ENCODE measurements around the gene DIS3L2.

The DIS3L2 gene

DNA sequence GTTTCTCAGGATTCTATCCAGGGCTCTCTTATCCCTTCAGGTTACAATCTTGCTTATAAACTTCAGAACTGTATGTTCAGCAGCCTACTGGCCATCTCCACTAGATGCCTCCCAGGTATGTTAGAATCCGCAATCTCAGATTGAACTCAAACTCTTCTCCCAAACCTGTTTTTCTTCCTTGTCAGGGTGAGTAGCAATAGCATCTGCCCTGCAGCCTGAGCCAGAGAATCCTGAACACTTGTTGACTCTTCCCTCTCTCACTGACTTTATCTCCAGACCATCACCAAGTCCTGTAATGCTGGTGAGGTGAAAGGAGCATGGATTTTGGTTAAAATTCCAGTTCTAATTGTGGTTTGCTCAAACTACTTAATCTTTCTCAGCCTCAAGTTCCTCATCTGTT lies 334.5 kb downstream of the DIS3L2 start:
- ChIA-PET CTCF (no interaction called here), POLR2A (no interaction called here)
- TF ChIP-seq L3MBTL2 (conservative IDR thresholded peaks at IDR 0.05), result no peak
- no peak for TF ChIP-seq BHLHE40 (IDR thresholded peaks at IDR 0.05; ENCODE audit: borderline replicate concordance)
- no peak for TF ChIP-seq HDGF (IDR thresholded peaks at IDR 0.05; ENCODE audit: borderline replicate concordance)
- no peak for TF ChIP-seq CTBP1 (IDR thresholded peaks at IDR 0.05; ENCODE audit: borderline replicate concordance)
- TF ChIP-seq FOXM1 (IDR thresholded peaks at IDR 0.05; ENCODE audit: borderline replicate concordance), result no peak
- TF ChIP-seq ELF4 (IDR thresholded peaks at IDR 0.05), result no peak
- TF ChIP-seq FOXK2 (IDR thresholded peaks at IDR 0.05), result no peak
- TF ChIP-seq FOXA1 (IDR thresholded peaks at IDR 0.05), result no peak
- no peak for TF ChIP-seq LEF1 (IDR thresholded peaks at IDR 0.05; ENCODE audit: borderline replicate concordance)
- TF ChIP-seq, protein P1, sequence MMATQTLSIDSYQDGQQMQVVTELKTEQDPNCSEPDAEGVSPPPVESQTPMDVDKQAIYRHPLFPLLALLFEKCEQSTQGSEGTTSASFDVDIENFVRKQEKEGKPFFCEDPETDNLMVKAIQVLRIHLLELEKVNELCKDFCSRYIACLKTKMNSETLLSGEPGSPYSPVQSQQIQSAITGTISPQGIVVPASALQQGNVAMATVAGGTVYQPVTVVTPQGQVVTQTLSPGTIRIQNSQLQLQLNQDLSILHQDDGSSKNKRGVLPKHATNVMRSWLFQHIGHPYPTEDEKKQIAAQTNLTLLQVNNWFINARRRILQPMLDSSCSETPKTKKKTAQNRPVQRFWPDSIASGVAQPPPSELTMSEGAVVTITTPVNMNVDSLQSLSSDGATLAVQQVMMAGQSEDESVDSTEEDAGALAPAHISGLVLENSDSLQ (IDR thresholded peaks at IDR 0.05), result no peak
- TF ChIP-seq ZNF384 (IDR thresholded peaks at IDR 0.05), result no peak
- no peak for TF ChIP-seq TARDBP (IDR thresholded peaks at IDR 0.05)
- no peak for TF ChIP-seq ARNT (IDR thresholded peaks at IDR 0.05)
- TF ChIP-seq NFRKB (IDR thresholded peaks at IDR 0.05), result no peak
- TF ChIP-seq SP1 (IDR thresholded peaks at IDR 0.05), result no peak
- no peak for TF ChIP-seq SUZ12 (IDR thresholded peaks at IDR 0.05)

DNA sequence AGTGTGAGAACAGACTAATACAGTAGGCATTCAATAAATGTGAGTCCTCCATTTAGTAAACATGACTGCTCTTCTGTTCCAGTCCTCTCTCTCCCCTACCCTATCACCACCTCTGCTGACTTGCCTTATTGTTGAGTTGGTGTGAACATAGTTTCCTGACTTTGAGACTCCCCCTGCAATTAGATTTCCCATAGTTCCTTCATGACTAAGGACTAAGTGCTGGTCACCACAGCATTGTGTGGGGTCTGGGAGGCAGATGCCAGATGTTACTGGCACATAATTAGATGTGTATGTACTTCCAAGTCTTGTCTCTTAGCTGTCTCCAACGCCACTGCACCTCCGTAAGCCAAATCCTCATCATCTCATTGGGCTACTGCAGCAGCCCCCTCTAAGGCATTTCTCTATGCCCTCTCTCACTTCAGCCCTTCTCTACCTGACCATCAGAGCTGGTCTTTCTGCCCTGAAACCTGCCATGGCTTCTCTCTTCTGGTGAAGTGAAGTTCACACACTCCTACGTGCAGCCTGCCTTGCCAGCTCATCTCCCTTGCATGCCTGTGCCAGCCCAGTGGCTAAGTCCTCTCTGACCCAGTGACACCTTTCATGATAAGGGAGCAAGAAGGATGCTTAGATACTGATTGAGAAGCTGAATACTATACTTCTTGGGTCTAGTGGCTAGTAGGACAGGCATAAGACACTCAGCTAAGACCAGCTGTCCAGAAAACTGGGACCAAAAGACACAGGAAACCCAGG lies 335.4 kb downstream of the DIS3L2 start:
- POLR2A ChIA-PET, result no interaction called here
- CTCF ChIA-PET, result no interaction called here
- TF ChIP-seq FOXM1 (IDR thresholded peaks at IDR 0.05; ENCODE audit: borderline replicate concordance), result no peak
- TF ChIP-seq, protein P1 (IDR thresholded peaks at IDR 0.05), result no peak
- no peak for TF ChIP-seq ZNF384 (IDR thresholded peaks at IDR 0.05)
- no peak for TF ChIP-seq FOXK2 (IDR thresholded peaks at IDR 0.05)
- no peak for TF ChIP-seq ARNT (IDR thresholded peaks at IDR 0.05)
- no peak for TF ChIP-seq CTBP1 (IDR thresholded peaks at IDR 0.05; ENCODE audit: borderline replicate concordance)
- TF ChIP-seq LEF1 (IDR thresholded peaks at IDR 0.05; ENCODE audit: borderline replicate concordance), result no peak
- TF ChIP-seq NFRKB (IDR thresholded peaks at IDR 0.05), result no peak
- no peak for TF ChIP-seq SP1 (IDR thresholded peaks at IDR 0.05)
- TF ChIP-seq FOXA1 (IDR thresholded peaks at IDR 0.05), result no peak
- no peak for TF ChIP-seq BHLHE40 (IDR thresholded peaks at IDR 0.05; ENCODE audit: borderline replicate concordance)
- no peak for TF ChIP-seq ELF4 (IDR thresholded peaks at IDR 0.05)
- no peak for TF ChIP-seq SUZ12 (IDR thresholded peaks at IDR 0.05)
- no peak for DNase-seq (ENCODE audit: extremely low spot score)

More for the DNA sequence above, 334.5 kb downstream of the DIS3L2 start:
- no peak for DNase-seq (ENCODE audit: extremely low spot score)

DNA sequence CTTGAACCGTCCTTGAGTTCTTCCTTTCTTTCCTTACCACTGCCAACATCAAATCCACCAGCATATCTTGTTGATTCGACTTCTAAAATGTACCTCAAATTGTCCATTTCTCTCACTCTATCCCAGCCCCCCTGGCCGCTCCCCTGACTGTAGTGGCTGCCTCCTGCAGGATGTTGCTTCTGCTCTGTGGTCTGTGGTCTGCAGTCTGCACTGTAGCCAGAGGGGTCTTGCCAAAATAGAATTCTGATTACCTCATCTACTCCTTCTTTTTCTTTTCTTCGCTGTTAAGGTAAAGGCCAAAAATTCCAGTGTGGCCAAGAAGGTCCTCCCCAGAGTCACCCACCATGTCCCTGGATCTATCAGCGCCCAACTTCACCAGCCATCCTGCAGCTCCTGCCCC lies 337.6 kb downstream of the DIS3L2 start:
- DNase-seq (ENCODE audit: extremely low spot score), result no peak
- ChIA-PET CTCF (no interaction called here), POLR2A (no interaction called here)
- TF ChIP-seq TARDBP (IDR thresholded peaks at IDR 0.05) (no peak), L3MBTL2 (conservative IDR thresholded peaks at IDR 0.05) (no peak), FOXM1 (IDR thresholded peaks at IDR 0.05; ENCODE audit: borderline replicate concordance) (no peak), FOXA1 (IDR thresholded peaks at IDR 0.05) (no peak), LEF1 (IDR thresholded peaks at IDR 0.05; ENCODE audit: borderline replicate concordance) (no peak), HDGF (IDR thresholded peaks at IDR 0.05; ENCODE audit: borderline replicate concordance) (no peak)

DNA sequence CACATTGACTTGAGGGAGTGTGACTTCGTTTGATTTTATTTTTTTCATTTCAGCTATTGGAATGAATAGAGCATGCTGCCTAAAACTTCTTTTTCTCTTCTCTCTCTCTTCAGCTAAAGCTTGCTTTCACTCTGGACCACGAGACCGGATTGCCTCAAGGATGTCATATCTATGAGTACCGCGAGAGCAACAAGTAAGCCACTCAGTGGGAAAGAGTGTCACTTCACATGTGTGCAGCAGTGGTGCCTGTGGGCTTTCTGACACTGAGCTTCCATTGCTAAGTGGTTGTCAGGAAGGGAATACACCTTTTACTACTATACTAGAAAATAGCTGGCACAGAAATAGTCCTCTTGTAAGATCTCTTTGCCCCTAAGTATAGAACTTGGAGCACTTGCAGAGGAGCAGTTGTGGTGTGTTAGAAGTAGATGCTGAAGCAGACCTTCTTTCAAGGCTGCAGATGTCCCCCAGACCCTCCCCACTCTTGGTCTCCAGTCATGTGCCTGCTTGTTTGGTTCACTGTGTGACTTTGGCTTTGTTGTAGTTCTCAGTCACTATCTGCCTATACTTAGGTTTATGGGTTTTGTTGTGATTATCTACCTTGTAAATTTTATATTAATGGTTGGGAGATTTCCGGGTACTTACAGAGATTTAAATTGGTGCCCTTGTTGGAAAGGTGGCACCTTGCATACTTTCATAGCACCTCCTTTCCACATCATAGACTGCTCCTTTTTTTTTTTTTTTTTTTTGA lies 338.6 kb downstream of the DIS3L2 start:
- CTCF ChIA-PET, result no interaction called here
- POLR2A ChIA-PET, result no interaction called here
- no peak for DNase-seq (ENCODE audit: extremely low spot score)
- TF ChIP-seq HDGF (IDR thresholded peaks at IDR 0.05; ENCODE audit: borderline replicate concordance) (no peak), FOXM1 (IDR thresholded peaks at IDR 0.05; ENCODE audit: borderline replicate concordance) (no peak), LEF1 (IDR thresholded peaks at IDR 0.05; ENCODE audit: borderline replicate concordance) (no peak), BHLHE40 (IDR thresholded peaks at IDR 0.05; ENCODE audit: borderline replicate concordance) (no peak), FOXA1 (IDR thresholded peaks at IDR 0.05) (no peak), FOXK2 (IDR thresholded peaks at IDR 0.05) (no peak), NFRKB (IDR thresholded peaks at IDR 0.05) (no peak), ARNT (IDR thresholded peaks at IDR 0.05) (no peak), TARDBP (IDR thresholded peaks at IDR 0.05) (no peak), SUZ12 (IDR thresholded peaks at IDR 0.05) (no peak), ELF4 (IDR thresholded peaks at IDR 0.05) (no peak), ZNF384 (IDR thresholded peaks at IDR 0.05) (no peak), L3MBTL2 (conservative IDR thresholded peaks at IDR 0.05) (no peak), CTBP1 (IDR thresholded peaks at IDR 0.05; ENCODE audit: borderline replicate concordance) (no peak), SP1 (IDR thresholded peaks at IDR 0.05) (no peak)
- TF ChIP-seq, protein P1 (IDR thresholded peaks at IDR 0.05), result no peak

DNA sequence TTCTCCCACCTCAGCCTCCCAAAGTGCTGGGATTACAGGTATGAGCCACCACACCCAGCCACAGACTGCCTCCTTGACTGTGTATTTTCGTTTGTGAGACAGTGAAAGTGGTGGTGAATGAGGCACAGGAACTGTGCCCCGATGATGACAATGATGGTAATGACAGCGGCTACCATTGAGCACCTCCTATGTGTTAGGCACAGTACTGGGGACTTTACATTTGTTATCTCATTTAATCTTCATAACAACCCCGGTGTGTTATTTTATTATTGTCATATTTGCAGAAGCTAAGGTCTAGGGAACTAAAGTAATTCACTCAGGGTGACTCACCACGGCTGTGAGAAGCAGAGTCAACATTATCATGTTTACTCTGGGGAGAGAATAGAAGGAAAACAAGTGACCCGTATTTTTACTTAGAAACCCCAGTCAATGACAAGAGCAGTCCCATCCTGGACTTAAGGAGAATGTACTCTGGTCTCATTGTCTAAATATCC lies 339.4 kb downstream of the DIS3L2 start:
- ChIA-PET POLR2A (no interaction called here), CTCF (interaction anchor here (0.8 kb wide), 1 partner anchor 8 kb away, joined by 6 read pairs; no protein-coding TSS in a partner anchor)
- DNase-seq (ENCODE audit: extremely low spot score), result no peak
- TF ChIP-seq ELF4 (IDR thresholded peaks at IDR 0.05), result no peak
- no peak for TF ChIP-seq SUZ12 (IDR thresholded peaks at IDR 0.05)
- TF ChIP-seq FOXM1 (IDR thresholded peaks at IDR 0.05; ENCODE audit: borderline replicate concordance), result no peak
- no peak for TF ChIP-seq L3MBTL2 (conservative IDR thresholded peaks at IDR 0.05)
- TF ChIP-seq FOXA1 (IDR thresholded peaks at IDR 0.05), result no peak

All from HEK293T (cell line).